ENCODE results near the gene KCTD1.
A peak's percentile ranks its signal among the peaks of the same experiment; 100 is the strongest.

KCTD1 gene

DNA sequence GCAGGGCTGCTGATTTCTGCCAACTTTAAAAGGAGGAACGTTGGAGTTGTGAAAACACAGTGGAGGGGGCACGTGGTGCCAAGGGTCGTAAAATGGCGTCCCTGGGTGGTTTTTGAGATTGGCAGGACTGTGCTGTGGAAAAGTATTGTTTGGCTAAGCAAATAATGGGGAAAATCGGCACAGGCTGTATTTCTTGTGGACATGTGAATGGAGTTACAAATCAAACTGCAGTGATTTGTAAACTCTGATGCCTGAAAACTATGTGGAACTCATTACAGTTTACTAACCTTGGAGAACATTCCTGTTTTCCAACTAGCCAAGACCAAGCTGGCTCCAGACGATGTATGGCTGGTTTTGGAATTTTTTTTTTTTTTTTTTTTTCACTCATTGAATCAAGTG is 68.7 kb downstream of the KCTD1 start:
- DNase-seq = no peak

DNA sequence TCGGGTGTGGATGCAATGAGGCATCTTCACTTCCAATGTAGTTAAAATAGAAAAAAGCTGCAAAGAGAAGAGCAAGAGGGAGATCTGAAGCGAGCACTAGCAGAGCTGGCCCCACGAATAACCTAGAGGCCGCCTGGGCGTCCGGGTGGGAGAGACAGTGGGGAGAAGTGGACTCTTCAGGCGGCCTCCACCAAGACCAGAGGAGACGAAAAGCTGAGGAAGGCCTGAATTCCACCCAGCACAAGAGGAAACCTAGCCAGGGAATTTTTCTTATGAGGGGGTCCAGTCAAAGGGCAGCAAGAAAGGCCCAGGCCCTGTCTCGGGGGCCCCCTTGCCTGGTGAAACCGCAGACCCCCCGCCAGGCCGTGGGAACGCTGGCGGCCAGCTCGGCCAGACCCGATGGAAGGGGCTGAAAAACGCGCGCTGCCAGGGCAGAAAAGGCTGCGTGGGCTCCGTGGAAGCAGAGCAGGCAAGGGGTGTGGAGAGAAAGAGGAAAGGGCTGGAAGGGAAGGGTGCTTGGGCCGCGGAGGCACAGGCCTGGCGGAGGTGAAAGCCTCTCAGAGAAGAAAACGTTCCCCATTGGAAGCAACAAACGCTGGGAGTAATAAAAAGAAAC is 69.2 kb downstream of the KCTD1 start:
- no peak for DNase-seq

DNA sequence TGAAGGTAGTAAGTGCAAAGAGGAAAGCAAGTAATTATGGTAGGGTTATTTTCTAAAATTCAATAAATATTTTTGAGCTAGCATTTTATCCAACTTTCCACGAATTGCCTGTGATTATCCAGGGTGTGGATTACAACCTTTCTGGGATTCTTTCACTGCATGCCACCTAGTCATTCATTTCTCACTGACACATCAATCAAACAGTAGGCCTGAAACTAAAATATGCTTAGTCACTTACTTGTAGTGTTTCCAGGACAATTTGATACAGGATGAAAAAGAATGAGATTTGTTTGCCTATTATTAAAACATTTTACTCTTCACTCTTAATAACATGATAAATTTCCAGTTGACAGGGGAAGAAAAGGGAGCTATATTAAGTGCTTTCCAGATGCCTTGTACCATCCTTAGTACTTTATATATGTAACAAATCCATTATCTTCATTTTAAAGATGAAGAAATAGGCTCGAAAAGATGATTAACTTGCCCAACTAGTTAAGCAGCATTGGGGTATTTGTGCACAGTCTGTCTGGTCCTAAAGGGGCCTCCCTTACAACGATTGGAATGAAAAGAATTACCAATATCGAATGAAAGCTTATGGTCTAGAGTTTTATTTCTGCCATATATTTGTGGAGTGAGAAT is 70.4 kb downstream of the KCTD1 start:
- DNase-seq = no peak

DNA sequence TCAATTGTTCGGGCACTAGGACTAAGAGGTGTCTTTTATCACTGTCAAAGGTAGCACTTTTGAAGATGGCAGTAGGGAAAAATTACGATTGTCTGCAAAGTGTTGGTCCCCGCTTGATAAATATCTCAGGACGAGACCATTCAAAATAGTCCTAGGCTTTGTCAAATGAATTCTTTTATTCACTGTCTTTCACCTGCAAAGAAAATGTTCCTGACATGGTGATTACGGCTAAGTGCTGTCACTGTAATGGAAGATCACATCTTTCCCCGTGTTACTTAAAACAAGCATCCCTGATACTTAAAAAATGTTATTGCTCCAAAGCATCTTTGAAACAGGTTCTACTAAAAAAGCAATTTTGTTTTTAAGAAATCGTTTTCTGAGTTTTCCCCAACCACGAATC is 71.7 kb downstream of the KCTD1 start:
- DNase-seq = no peak

DNA sequence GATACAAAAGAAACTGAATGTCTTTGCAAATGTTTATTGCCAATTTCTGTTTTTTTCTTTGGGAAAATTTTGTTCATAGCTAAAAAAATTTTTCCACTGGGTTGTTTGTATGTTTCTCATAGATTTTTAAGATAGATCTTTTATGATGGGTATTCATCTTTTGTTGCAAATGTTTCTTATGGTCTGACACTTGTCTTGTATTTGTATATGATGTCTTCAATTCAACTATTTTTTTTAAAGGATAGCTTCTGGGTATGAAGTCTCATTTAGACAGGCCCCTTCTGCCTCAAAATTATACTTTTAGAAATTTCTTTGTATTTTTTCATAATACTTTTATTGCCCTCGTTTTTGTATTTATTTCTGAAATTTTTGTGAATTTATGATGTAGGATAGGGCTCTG is 73.8 kb downstream of the KCTD1 start:
- DNase-seq = no peak

DNA sequence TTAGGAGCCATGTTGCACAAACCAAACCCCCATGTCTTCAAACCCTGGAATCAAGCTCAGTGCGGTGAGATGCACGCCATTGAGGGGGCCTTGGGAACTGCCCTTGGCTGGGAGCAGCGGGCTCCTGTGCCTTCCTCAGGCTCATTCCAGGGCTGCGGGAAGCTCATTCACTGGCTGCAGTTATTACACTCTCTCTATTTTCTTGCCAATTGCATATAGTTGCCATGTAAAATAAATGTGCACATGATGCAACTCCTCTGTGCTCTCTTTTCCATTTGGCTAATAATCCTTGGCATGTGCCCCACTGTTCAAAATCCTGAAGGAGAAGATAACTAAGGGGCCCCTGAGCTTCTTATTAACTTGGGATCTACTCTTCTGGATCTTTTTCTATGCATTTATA is 74.7 kb downstream of the KCTD1 start:
- DNase-seq = no peak

DNA sequence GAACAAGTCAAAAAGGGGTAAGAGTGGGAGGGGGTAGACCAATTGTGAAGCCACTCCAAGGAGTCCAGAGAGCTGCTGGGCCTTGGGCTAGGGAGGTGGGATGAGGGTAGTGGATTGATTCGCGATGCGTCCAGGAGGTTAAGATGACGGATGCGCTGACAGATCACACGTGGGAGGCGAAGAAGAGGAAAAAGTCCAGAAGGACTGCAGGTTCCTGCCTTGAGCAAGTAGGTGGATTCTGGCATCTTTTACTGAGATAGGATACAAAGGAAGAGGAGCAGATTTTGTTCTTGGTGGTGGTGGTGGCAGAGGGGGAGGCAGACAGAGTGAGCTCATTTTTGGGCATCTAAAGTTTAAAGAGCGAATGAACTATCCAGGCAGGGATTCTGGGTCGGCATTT is 76.5 kb downstream of the KCTD1 start:
- DNase-seq = no peak

DNA sequence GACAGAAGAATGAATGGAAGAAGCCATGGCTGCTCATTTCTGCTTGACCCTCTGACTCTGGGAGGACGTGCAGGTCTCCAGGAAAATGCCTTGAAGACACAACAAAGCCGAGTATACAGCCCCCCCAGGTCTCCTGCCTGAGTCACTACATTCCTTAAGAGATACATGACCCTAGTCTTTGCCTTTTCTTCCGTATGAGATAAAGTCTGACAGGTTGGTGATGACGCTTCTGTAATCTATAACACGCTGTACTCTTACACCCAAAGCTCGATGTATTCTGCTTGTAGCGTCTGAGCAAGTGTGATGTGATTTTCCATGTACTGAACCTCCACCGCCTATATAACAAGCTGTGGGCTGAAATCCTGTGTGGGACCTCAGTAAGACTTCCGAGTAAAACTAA is 77.3 kb downstream of the KCTD1 start:
- no peak for DNase-seq

DNA sequence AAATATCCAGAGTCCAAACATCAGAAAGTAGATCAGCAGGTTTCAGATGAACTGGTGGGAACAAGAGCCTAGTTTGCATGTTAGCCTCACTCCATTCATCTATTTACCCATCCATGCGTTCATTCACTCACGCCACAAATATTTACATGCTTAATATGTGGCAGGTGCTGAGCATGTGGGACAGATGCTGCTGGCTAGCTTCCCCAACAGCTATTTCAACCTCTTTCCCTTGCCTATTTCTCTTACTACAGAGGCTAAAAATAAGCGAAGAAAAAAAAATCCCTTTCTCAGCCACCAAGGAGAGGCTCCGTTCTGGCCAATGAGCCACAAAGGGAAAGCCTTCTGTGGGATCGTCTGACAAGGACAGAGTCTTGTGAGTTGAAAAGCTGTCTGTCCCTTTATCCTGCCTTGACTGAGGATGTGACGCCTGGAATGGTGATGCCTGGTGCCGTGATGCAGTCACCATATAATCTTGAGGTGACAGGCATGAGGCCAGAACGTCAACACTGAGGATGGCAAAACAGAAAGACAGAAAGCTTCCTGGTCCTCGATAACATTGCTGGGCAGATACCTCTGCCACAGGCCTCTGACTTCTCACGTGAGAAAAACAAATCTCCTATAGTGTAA is 78.2 kb downstream of the KCTD1 start:
- DNase-seq = no peak

DNA sequence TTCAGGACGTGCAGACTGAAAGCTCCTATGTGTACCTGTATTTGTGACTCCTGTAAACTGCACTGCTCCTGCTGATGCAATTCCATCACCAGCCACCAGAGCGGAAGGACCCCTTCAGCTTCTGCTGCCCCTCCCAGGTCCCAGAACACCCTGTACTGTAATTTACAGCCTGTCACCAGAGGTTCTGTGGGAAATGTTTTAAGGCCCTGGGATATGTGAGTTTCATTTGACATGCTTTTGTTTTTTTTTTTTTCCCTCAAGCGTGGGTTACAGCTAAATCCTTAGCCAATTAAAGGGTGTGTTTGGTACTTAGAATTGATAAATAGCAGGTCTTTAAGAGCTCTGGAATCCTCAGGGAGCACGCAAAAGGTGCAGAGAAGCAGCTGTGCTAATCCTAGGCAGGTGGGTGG is 79.4 kb downstream of the KCTD1 start:
- peak in 1 of 2 experiments; percentile 22 for DNase-seq

DNA sequence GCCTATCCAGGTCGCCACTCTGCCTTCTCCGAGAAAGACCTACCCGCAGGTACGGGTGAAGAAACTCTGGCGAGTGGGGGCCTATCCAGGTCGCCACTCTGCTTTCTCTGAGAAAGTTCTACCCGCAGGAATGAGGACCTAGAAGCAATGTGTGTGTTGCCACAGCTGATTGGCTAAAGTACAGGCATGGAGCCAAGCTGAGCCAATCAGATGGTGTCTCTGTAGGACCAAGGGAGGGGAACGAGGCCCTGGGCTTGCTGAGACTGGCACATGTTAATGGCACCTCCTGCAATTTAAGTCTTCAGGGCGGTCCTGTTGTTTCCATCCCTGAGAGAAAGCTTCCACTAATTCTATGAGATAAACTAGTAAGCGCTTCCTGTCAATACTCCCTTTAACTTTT is 82.3 kb downstream of the KCTD1 start:
- DNase-seq = no peak

DNA sequence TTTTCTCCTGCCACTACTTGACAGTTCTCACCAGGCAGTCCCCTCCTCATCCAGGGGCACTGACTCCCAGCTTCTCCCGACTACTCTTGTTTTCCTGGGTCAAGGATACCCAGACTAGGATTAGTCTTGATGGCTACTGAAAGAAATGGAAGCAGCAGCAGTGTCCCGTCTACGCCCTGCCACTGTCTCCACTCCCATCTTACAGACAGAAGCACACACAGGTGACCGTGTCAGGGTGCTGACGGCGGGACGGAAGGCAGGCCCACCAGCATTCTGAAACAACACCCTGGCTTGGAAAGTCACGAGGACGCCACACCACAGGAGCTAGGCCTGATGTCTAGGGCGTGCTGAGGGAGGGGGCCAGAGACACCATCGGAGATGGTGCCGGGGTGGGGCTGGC is 82.9 kb downstream of the KCTD1 start:
- no peak for DNase-seq

DNA sequence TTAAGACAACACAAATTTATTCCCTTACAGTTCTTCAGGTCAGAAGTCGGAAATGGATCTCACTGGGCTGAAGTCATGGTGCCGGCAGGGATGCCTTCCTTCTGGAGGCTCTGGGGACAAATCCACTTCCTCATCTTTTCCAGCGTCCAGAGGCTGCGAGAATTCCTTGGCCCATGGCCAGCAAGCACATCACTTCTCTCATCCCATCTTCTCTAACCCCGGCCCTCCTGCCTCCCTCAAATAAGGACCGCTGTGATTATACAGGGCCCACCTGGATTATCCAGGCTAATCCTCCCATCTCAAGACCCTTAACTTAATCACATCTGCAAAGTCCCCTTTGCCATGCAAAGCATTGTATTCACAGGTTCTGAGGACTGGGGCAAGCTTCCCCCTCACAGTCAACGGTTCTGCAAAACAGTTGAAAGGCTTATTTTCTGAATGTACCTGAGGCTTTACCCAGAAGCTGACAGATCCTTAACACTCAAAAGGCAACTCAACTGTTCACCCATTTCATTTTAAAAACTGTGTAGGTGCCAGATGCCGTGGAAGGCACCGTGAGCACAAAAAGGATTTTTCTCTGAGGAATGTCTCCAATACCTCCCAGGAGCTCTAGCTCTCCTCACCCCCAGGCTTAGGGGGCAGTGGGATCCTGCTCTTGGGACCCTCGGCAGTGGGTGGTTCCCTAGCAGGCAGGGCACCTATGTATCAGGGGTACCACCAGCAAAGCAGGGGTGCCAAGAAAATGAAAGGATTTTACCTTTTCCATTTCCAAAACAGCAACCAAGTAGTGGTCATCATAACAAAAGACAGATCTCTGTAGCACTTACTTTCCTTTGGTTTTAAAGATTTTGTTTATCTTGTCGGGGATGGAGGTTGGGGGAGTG is 84.0 kb downstream of the KCTD1 start:
- no peak for DNase-seq

DNA sequence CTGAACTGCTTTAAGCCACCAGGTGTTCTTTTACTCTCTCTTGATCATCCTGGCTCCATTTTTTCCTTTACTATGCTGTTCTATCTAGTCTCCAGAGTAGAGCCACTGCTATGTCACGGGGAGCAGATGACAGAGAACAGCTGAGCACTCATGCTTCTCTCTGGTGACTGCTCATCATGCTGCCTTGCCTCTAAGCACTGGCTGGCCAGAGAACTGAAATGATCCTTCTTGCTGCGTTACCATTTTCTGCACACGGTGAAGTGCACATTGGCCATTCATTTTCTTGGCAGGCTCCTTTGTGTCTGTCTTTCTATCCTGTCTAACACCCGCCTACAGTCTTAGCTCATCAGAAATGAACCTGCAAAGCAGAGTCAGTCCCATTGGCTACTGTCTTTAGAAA is 86.0 kb downstream of the KCTD1 start:
- DNase-seq = no peak

DNA sequence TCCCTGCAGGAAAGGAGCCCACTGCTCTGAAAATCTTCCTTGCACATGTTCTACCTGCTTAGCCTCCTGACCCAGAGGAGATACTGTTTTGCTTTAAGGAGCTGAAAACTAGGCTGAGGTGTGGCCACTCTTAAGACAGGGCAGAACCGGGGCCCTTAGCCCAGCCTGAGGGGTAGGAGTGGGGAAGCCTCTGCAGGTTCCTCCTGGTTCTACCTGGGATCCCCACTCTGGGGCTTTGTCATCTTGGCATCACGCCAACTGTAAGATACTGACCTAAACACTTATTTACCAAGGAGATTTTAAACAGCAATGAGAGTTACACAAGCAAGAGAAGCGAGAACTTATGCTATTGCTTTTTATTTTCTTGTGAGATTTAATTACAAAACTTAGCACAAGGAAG is 86.9 kb downstream of the KCTD1 start:
- no peak for DNase-seq

DNA sequence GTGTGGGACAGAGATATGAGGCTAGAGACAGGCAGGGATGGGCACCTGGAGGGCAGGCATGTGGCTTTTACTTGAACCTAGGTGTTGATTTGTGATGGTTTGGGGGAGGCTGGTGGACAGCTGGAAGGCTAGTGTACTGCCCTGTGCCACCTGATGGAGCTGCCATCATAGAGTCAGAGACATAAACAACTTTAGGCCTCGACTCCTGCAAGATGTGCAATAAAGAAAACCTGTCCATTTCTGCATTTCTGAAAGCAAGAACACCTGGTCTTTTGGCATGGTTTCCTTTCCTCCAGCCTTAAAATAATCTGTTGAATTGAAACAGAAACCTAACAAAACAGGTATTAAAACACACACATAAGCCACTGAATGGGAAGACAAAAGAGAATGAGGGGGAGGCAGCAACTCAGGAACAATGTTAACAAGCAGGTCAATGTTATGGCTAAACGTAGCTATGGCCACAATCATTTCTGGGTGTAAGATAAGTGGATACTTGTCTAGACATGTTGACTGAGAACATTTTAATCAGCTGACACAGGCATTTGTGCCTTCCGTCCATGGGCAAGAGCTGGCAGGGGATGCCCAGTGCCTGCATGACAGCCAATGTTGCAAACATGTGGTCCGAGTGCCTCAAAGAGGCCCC is 87.8 kb downstream of the KCTD1 start:
- DNase-seq = no peak

DNA sequence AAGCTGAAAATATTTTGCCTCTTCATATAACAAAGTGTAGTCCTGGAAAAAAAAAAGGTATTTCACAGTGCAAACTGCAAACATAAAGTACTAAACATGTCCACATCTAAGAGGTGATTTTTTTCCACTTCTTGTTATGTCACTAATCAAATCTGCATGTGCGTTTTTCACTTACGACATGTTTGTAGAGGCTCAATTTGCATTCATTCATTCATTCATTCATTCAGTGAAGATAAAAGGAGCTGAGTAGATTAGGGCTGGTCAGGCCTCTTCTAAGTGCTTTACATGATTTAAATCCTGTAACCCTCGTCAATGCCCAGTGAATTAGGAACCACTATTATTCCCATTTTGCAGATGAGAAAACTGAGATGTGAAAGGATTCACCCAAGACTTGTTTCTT is 88.5 kb downstream of the KCTD1 start:
- DNase-seq = no peak

DNA sequence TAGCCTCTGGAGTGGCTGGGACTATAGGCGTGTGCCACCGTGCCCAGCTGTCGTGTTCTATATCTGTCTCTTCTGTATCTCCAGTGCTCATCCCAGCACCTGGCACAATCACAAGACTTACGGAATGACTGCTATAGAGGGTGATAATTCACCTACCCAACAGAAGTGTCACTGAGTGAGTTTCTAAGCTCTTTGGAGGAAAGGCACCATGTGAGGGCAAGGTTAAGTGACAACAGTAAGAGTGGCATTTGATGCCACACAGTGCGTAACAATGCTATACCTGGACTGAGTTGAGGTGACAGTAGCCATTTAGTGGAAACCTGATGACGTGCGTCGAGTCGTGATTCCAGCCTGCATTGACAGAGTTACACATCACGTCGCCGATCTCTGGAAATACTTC is 89.0 kb downstream of the KCTD1 start:
- no peak for DNase-seq

DNA sequence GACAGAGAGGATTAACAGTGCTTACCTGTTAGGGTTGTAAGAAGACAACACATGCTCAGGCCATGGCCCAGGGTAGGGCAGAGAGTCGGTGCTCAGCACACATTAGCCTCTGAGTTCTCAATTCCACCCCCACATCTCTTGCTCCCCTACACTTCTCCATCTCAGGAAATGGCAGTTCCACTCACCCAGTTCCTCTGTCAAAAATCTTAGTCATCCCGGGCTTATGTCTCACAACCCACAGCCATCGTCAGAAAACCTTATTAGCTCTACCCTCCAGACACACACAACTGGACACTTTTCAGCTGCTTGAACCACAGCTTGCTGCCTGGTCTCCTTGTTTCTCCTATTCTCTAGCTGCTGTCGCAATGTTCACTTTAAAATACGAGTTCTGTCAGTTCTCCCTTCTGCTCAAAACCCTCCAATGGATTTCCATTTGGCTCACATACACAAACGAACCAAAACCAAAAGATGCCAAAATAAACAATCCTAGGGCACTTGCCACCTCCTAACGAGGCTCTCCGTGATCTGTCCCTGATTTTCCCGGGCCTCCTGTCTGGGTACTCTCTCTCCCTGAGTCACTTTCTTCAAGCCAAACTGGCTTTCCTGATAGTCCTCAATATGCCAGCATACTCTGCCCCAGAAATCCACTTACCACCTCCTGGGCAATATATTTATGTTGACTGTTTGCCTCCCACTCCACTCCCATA is 89.7 kb downstream of the KCTD1 start:
- DNase-seq = peak; percentile 25 to 31

DNA sequence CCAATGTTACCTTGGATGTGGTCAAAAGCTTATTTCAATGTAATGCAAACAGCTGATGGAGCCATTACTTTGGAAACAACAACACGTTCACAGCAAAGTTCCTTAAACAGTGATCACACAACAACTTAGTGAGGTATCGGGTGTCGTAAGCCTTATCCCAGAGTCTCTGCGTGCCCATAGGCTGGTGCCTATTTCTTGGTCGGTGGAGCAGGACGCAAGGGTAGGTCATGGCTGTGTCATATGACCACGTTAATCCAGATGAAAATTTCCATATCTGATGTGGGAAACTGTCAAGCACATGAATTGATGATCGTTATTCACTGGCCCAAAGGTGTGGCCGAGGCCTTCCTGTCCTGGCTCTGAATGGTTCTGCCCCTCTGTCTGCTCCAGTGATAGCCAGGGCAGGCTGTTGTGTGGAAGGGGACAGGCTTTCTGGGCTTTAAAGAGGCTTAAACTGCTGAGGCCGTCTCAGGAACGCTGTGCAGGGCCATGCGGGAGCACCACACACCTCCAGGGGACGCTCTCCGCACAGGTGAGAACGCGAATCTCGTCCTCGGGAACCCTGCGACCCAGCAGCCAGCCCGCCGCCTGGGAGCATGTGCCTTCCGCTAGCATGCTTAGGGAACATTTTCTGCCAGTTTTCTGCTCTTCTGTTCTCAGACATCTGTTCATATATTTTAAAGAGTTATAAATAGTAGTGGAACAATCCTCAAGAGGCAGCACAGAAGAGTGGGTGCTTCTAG is 90.6 kb downstream of the KCTD1 start:
- no peak for DNase-seq

DNA sequence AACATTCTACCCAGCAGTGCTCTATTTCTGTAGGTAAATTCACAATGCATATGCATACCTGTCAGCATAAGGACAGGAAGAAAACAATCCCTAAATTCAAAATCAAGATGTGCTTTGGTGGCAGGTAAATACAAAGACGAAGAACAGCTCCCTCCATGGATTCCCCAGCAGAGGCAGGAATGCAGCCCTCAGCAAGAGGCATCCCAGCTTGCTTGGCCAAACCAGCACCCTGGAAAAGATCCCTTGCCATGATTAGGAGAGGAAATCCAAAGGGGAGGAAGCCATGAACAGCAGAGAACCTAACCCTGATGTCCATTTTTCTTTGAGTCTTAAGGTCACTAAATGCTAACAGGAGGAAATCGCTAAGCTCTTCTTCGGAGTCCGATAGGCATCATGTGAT is 91.2 kb downstream of the KCTD1 start:
- DNase-seq = no peak

DNA sequence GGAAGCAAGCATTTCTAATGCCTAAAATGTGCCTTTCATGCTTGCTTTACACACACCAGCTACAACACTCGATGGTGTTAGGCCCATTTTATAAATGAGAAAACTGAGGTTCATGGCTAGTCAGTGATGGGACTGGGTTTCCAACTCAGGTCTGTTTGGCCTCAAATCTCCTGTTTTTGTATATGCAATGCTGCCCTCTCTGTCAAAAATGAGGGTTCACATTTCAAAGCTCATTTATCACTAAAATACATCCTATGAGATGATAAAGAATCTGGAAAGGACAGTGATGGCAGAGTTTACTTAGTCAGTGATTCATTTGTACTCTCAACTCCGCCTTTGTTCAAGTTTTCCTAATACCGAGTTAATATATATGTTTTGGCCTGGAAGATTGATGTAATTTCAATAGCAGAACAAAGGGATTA is 92.3 kb downstream of the KCTD1 start:
- DNase-seq = no peak
